H1 (cell line): Measurements from ENCODE around the gene MRGPRX2. TPM values are rescaled to one million over a fixed set of nuclear protein-coding genes. Genes with fewer than 3 reads are reported as not detected.

Experiments
- CTCF ChIA-PET: fragments of 300-600 bp; sonication (Branson Sonifier 250); formaldehyde crosslinking; loops from one replicate; lab custom pipeline; 2021; ENCODE audit not compliant: partially characterized antibody; lab: Charles Lee
- POLR2A ChIA-PET: fragments of 300-600 bp; sonication (Branson Sonifier 250); formaldehyde crosslinking; loops from one replicate; lab custom pipeline; 2021; ENCODE audit warnings: inconsistent platforms; ENCODE audit not compliant: partially characterized antibody; lab: Charles Lee
- DNase-seq, 2 experiments: peaks; one replicate each; pipeline versions ENCODE4 v3.0.0 to v3.0.0-alpha.2; 2010 to 2022; ENCODE audit warnings: low spot score in 2 of 2, low read depth in 1 of 2, mixed read lengths in 1 of 2
- FAIRE-seq: peaks from 2 replicates; lab custom pipeline; 2011; peaks lifted over from hg19 to GRCh38; lab: Jason Lieb, UNC
- H2AFZ ChIP-seq: 2 replicates; pipeline ENCODE4 v1.8.1; 2012; ENCODE audit warnings: low read length, inconsistent platforms
- H2AK5ac ChIP-seq: 2 replicates; pipeline ENCODE4 v1.6.1; 2013; ENCODE audit warnings: low read depth, low read length
- H2BK120ac ChIP-seq: replicated peaks from 2 replicates; pipeline ENCODE3; 2013; ENCODE audit warnings: low read depth, low read length, inconsistent platforms
- H2BK12ac ChIP-seq: 2 replicates; pipeline ENCODE4 v1.6.1; 2013; ENCODE audit warnings: low read depth, low read length
- H2BK15ac ChIP-seq: 2 replicates; pipeline ENCODE4 v1.6.1; 2013; ENCODE audit warnings: low read length
- H2BK20ac ChIP-seq: 2 replicates; pipeline ENCODE4 v1.6.1; 2013; ENCODE audit warnings: low read length
- H2BK5ac ChIP-seq: 2 replicates; pipeline ENCODE4 v1.6.1; 2013; ENCODE audit warnings: low read depth, low read length
- H3K14ac ChIP-seq: 2 replicates; pipeline ENCODE4 v1.6.1; 2013; ENCODE audit warnings: inconsistent platforms; ENCODE audit not compliant: insufficient read length
- H3K18ac ChIP-seq: 2 replicates; pipeline ENCODE4 v1.6.1; 2013; ENCODE audit warnings: low read length; ENCODE audit errors: extremely low read depth
- H3K23ac ChIP-seq: 2 replicates; pipeline ENCODE4 v1.6.1; 2013; ENCODE audit warnings: inconsistent platforms; ENCODE audit not compliant: insufficient read length
- H3K23me2 ChIP-seq: 2 replicates; pipeline ENCODE4 v1.6.1; 2013; ENCODE audit warnings: low read depth, low read length
- H3K27ac ChIP-seq: 2 replicates; pipeline ENCODE4 v1.6.1; 2011; ENCODE audit warnings: low read depth, low read length, inconsistent platforms
- H3K27me3 ChIP-seq, 4 experiments: replicated peaks in 1 of 4; 1 replicate in 1 of 4; 2 replicates in 3 of 4; pipeline versions ENCODE4 v1.6.1 to v1.8.1; 2011 to 2013; ENCODE audit warnings: low read length in 3 of 4, mild to moderate bottlenecking in 3 of 4, inconsistent platforms in 2 of 4, mixed read lengths in 2 of 4, moderate library complexity in 1 of 4; ENCODE audit not compliant: control insufficient read depth in 3 of 4, insufficient read depth in 3 of 4; ENCODE audit errors: extremely low read depth in 1 of 4
- H3K36me3 ChIP-seq, 4 experiments: 2 replicates each; pipeline versions ENCODE4 v1.6.1 to v1.8.1; 2011 to 2013; ENCODE audit warnings: mild to moderate bottlenecking in 4 of 4, low read length in 3 of 4, moderate library complexity in 2 of 4, control low read depth in 1 of 4, inconsistent platforms in 1 of 4; ENCODE audit not compliant: insufficient read depth in 4 of 4, control insufficient read depth in 2 of 4
- H3K4ac ChIP-seq: replicated peaks from 2 replicates; pipeline ENCODE3; 2013; ENCODE audit warnings: low read length, low read depth, mixed read lengths, inconsistent platforms; ENCODE audit not compliant: insufficient read length
- H3K4me1 ChIP-seq, 4 experiments: replicated peaks in 1 of 4; 1 replicate in 1 of 4; 2 replicates in 3 of 4; pipeline versions ENCODE4 v1.6.1 to v1.8.1; 2011 to 2013; ENCODE audit warnings: low read length in 3 of 4, inconsistent platforms in 2 of 4, mixed read lengths in 1 of 4; ENCODE audit not compliant: insufficient read depth in 4 of 4, control insufficient read depth in 3 of 4
- H3K4me2 ChIP-seq, 2 experiments: 2 replicates each; pipeline versions ENCODE4 v1.6.1 to v1.8.1; 2011 to 2013; ENCODE audit warnings: low read depth in 2 of 2, low read length in 2 of 2, control low read depth in 1 of 2, inconsistent platforms in 1 of 2, mild to moderate bottlenecking in 1 of 2; ENCODE audit not compliant: insufficient read depth in 1 of 2
- H3K4me3 ChIP-seq, 4 experiments: fragments of 200-600, 300-600 bp in 1 of 4; sonication (generic), shearing (Covaris generic), sonication (Bioruptor Twin) in 1 of 4; 2 replicates each; pipeline versions ENCODE4 v1.5.1 to v1.8.1; 2011 to 2016; ENCODE audit warnings: low read length in 4 of 4, low read depth in 3 of 4, control low read depth in 2 of 4, inconsistent platforms in 2 of 4, mild to moderate bottlenecking in 2 of 4, mixed read lengths in 1 of 4, moderate library complexity in 1 of 4; ENCODE audit not compliant: insufficient read depth in 2 of 4; ENCODE audit errors: extremely low read depth in 1 of 4
- H3K56ac ChIP-seq: replicated peaks from 2 replicates; pipeline ENCODE3; 2013; ENCODE audit warnings: low read depth, mild to moderate bottlenecking, mixed read lengths, low read length, inconsistent platforms; ENCODE audit not compliant: insufficient read length
- H3K79me1 ChIP-seq: 2 replicates; pipeline ENCODE4 v1.6.1; 2013; ENCODE audit warnings: low read depth, low read length, control low read depth
- H3K79me2 ChIP-seq, 2 experiments: 2 replicates each; pipeline versions ENCODE4 v1.6.1 to v1.8.1; 2012 to 2013; ENCODE audit warnings: low read length in 2 of 2, mild to moderate bottlenecking in 2 of 2, inconsistent platforms in 1 of 2; ENCODE audit not compliant: insufficient read depth in 2 of 2, control insufficient read depth in 1 of 2
- H3K9ac ChIP-seq, 4 experiments: replicated peaks in 1 of 4; 1 replicate in 1 of 4; 2 replicates in 3 of 4; pipeline versions ENCODE4 v1.6.1 to v1.8.1; 2011 to 2013; ENCODE audit warnings: low read depth in 3 of 4, low read length in 3 of 4, control low read depth in 2 of 4, mild to moderate bottlenecking in 2 of 4, moderate library complexity in 2 of 4, inconsistent platforms in 1 of 4; ENCODE audit errors: extremely low read depth in 1 of 4
- H3K9me3 ChIP-seq, 2 experiments: 2 replicates each; pipeline versions ENCODE4 v1.6.1 to v1.8.1; 2012 to 2013; ENCODE audit warnings: mild to moderate bottlenecking in 2 of 2, moderate library complexity in 2 of 2, control low read depth in 1 of 2, inconsistent platforms in 1 of 2, low read depth in 1 of 2, low read length in 1 of 2, mixed read lengths in 1 of 2; ENCODE audit not compliant: insufficient read depth in 2 of 2
- H4K20me1 ChIP-seq, 2 experiments: replicated peaks in 1 of 2; 2 replicates each; pipeline versions ENCODE3 to v1.8.1; 2011 to 2013; ENCODE audit warnings: inconsistent platforms in 2 of 2, low read length in 2 of 2, mild to moderate bottlenecking in 1 of 2; ENCODE audit not compliant: insufficient read depth in 2 of 2, control insufficient read depth in 1 of 2
- H4K5ac ChIP-seq: 2 replicates; pipeline ENCODE4 v1.6.1; 2013; ENCODE audit warnings: low read length, low read depth, mixed read lengths, inconsistent platforms; ENCODE audit not compliant: insufficient read length
- H4K8ac ChIP-seq: 2 replicates; pipeline ENCODE4 v1.8.0; 2013; ENCODE audit warnings: mild to moderate bottlenecking, moderate library complexity, low read length, inconsistent platforms; ENCODE audit not compliant: insufficient read depth; ENCODE audit errors: extremely low read depth
- H4K91ac ChIP-seq: replicated peaks from 2 replicates; pipeline ENCODE3; 2013; ENCODE audit warnings: low read length, mixed read lengths, inconsistent platforms; ENCODE audit not compliant: insufficient read length
- KDM1A ChIP-seq: fragments of 200-600, 300-600 bp; sonication (generic); IDR thresholded peaks from 2 replicates; pipeline ENCODE4 v1.7.1; 2016; ENCODE audit warnings: mild to moderate bottlenecking, low read length, borderline replicate concordance
- NRF1 ChIP-seq: IDR thresholded peaks from 2 replicates; pipeline ENCODE4 v1.6.1; 2011; ENCODE audit warnings: mild to moderate bottlenecking, low read depth, low read length, improper control_type of control experiment
- POU5F1 ChIP-seq: IDR thresholded peaks from 2 replicates; pipeline ENCODE4 v1.6.1; 2011; ENCODE audit warnings: low read depth, mild to moderate bottlenecking, low read length, moderate library complexity
- RAD21 ChIP-seq, 2 experiments: IDR thresholded peaks in 1 of 2; conservative IDR thresholded peaks in 1 of 2; 2 replicates each; pipeline ENCODE4 v1.6.1; 2011; ENCODE audit warnings: low read depth in 2 of 2, low read length in 2 of 2, improper control_type of control experiment in 1 of 2, inconsistent platforms in 1 of 2, mild to moderate bottlenecking in 1 of 2, moderate library complexity in 1 of 2
- SIN3A ChIP-seq, 2 experiments: IDR thresholded peaks in 1 of 2; conservative IDR thresholded peaks in 1 of 2; 2 replicates each; pipeline ENCODE4 v1.6.1; 2011 to 2012; ENCODE audit warnings: low read length in 2 of 2, improper control_type of control experiment in 1 of 2, low read depth in 1 of 2, mild to moderate bottlenecking in 1 of 2
- SIX5 ChIP-seq: IDR thresholded peaks from 2 replicates; pipeline ENCODE4 v1.6.1; 2011; ENCODE audit warnings: mild to moderate bottlenecking, low read depth, low read length
- SRF ChIP-seq: IDR thresholded peaks from 2 replicates; pipeline ENCODE4 v1.6.1; 2011; ENCODE audit warnings: mild to moderate bottlenecking, low read depth, low read length, moderate library complexity
- TCF12 ChIP-seq: IDR thresholded peaks from 2 replicates; pipeline ENCODE4 v1.6.1; 2011; ENCODE audit warnings: low read depth, mild to moderate bottlenecking, low read length
- YY1 ChIP-seq: IDR thresholded peaks from 2 replicates; pipeline ENCODE4 v1.6.1; 2011; ENCODE audit warnings: low read depth, mild to moderate bottlenecking, low read length
- WGBS, 2 experiments: shearing (Covaris generic) in 1 of 2; methylation state at CpG; one replicate each; pipeline versions ENCODE4 v1.1.6 to v1.1.7; 2013 to 2015; ENCODE audit warnings: low lambda C conversion rate in 2 of 2, mixed read lengths in 2 of 2, inconsistent platforms in 1 of 2, low coverage in 1 of 2, missing lambda C conversion rate in 1 of 2; ENCODE audit not compliant: insufficient replicate concordance in 2 of 2, insufficient coverage in 1 of 2, insufficient read length in 1 of 2; ENCODE audit errors: extremely low coverage in 1 of 2, missing lambda C conversion rate in 1 of 2; 5-methylcytosine and 5-hydroxymethylcytosine counted together
- polyA plus RNA-seq, 7 experiments: library from polyadenylated mRNA; depleted of rRNA in 3 of 7; stranded (reverse) in 5 of 7; unstranded in 2 of 7; fragments of >200 nt in 5 of 7; fragments of 200-250 nt in 2 of 7; gene quantifications; 1 replicate in 5 of 7; 2 replicates in 1 of 7; 4 replicates in 1 of 7; pipeline versions ENCODE4 v1.2.1 to v1.2.3, GENCODE V29; 2011 to 2013; ENCODE audit warnings: missing spikeins in 2 of 7, mixed read lengths in 2 of 7
- total RNA-seq: library from RNA; stranded (reverse); fragmentation: NEBNext Ultra II Directional; extraction: Animal tissue kit (Norgen Biotek cat#: 25700); gene quantifications from 2 replicates; pipeline ENCODE4 v1.2.1, GENCODE V29; 2021
- TF ChIP-seq, protein P1 (sequence below): IDR thresholded peaks from 2 replicates; pipeline ENCODE4 v1.6.1; 2012; ENCODE audit warnings: inconsistent platforms
- TF ChIP-seq, protein P2 (sequence below), 3 experiments: IDR thresholded peaks; 1 replicate in 2 of 3; 2 replicates in 1 of 3; pipeline versions ENCODE4 v1.5.1 to v1.6.1; 2011; ENCODE audit warnings: low read length in 3 of 3, mild to moderate bottlenecking in 3 of 3, inconsistent platforms in 2 of 3, low read depth in 1 of 3, moderate library complexity in 1 of 3; ENCODE audit not compliant: insufficient read depth in 1 of 3; ENCODE audit errors: control extremely low read depth in 1 of 3

The MRGPRX2 gene
- total and polyA plus RNA-seq, 2 of the 8 experiments (the other 6 are each of a cell fraction or from before 2014, with no cell fraction given), result not detected

DNA sequence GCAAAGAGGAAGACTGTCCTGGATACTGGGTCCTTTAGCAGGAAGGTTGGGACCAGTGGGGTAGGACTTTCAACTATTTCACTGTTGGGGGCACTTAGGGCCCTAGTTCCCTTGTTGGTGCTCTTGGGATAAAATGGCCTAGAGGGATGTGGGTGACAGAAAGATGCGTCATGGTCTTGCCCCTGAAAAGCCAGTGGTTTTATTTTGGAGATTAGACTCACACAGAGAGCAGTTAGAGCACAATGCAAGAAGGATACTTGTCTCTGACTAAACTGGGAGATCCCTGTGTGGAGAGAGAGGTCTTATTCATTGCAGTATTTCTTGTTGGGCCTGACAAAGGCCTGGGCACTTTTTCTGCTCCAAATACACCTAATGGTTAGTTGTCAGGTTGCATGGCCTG lies 22.6 kb upstream of the MRGPRX2 start:
- H2BK12ac ChIP-seq, result no peak overlapping the region
- no peaks in the 10 kb centered on the region for H4K20me1 ChIP-seq
- 83% methylated on average over 1 of the region's 1 CpG; no CpG with 5 or more reads in 1 of the 2 experiments for WGBS, 2 experiments
- H2AFZ ChIP-seq, result no peak overlapping the region
- no peak overlapping the region for H3K4me3 ChIP-seq
- H3K18ac ChIP-seq, result no peak overlapping the region
- no peaks in the 10 kb centered on the region; the same call in 1 of the 2 replicates for H3K23me2 ChIP-seq
- DNase-seq, result no peak
- H3K9ac ChIP-seq, result no peak overlapping the region
- H3K4me1 ChIP-seq, result no peaks in the 10 kb centered on the region
- no peak overlapping the region for H2BK5ac ChIP-seq
- no peak overlapping the region for H3K14ac ChIP-seq
- H3K4me2 ChIP-seq, result no peak overlapping the region
- no peak overlapping the region for H2BK120ac ChIP-seq
- no peak overlapping the region for H3K23ac ChIP-seq
- H3K27me3 ChIP-seq, result no peaks in the 10 kb centered on the region
- H3K9me3 ChIP-seq, result no peaks in the 10 kb centered on the region
- POLR2A ChIA-PET, result no interaction called here
- no peak overlapping the region for H4K5ac ChIP-seq
- no peaks in the 10 kb centered on the region for H3K79me2 ChIP-seq
- H3K27ac ChIP-seq, result no peak overlapping the region
- H2BK20ac ChIP-seq, result no peak overlapping the region
- no peak for FAIRE-seq
- no peak overlapping the region for H3K4ac ChIP-seq
- H3K56ac ChIP-seq, result no peak overlapping the region
- no peaks in the 10 kb centered on the region for H3K36me3 ChIP-seq
- H3K79me1 ChIP-seq, result no peaks in the 10 kb centered on the region
- H2AK5ac ChIP-seq, result no peak overlapping the region
- CTCF ChIA-PET, result interaction anchor here (0.6 to 1.6 kb wide), 3 partner anchors 9 to 218 kb away, joined by 3 to 10 read pairs (median 4); no protein-coding TSS in a partner anchor
- no peak overlapping the region for H2BK15ac ChIP-seq
- no peak overlapping the region for H4K8ac ChIP-seq
- H4K91ac ChIP-seq, result no peak overlapping the region
- no peak for TF ChIP-seq NRF1
- no peak for TF ChIP-seq RAD21 (IDR thresholded peaks at IDR 0.05 in 1 of 2, conservative IDR thresholded peaks at IDR 0.05 in 1 of 2; ENCODE audit: low read depth in 2 of 2, low read length in 2 of 2)
- TF ChIP-seq SIX5, result no peak
- TF ChIP-seq SIN3A (conservative IDR thresholded peaks at IDR 0.05 in 1 of 2, IDR thresholded peaks at IDR 0.05 in 1 of 2; ENCODE audit: low read depth in 1 of 2, low read length in 2 of 2), result no peak
- TF ChIP-seq, protein P1, sequence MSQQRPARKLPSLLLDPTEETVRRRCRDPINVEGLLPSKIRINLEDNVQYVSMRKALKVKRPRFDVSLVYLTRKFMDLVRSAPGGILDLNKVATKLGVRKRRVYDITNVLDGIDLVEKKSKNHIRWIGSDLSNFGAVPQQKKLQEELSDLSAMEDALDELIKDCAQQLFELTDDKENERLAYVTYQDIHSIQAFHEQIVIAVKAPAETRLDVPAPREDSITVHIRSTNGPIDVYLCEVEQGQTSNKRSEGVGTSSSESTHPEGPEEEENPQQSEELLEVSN, result no peak
- no peak for TF ChIP-seq KDM1A
- no peak for TF ChIP-seq TCF12
- TF ChIP-seq SRF, result no peak
- no peak for TF ChIP-seq YY1
- TF ChIP-seq, protein P2, sequence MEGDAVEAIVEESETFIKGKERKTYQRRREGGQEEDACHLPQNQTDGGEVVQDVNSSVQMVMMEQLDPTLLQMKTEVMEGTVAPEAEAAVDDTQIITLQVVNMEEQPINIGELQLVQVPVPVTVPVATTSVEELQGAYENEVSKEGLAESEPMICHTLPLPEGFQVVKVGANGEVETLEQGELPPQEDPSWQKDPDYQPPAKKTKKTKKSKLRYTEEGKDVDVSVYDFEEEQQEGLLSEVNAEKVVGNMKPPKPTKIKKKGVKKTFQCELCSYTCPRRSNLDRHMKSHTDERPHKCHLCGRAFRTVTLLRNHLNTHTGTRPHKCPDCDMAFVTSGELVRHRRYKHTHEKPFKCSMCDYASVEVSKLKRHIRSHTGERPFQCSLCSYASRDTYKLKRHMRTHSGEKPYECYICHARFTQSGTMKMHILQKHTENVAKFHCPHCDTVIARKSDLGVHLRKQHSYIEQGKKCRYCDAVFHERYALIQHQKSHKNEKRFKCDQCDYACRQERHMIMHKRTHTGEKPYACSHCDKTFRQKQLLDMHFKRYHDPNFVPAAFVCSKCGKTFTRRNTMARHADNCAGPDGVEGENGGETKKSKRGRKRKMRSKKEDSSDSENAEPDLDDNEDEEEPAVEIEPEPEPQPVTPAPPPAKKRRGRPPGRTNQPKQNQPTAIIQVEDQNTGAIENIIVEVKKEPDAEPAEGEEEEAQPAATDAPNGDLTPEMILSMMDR (IDR thresholded peaks at IDR 0.05; ENCODE audit: control extremely low read depth in 1 of 3, insufficient read depth in 1 of 3, low read depth in 1 of 3, low read length in 3 of 3), result no peak
- TF ChIP-seq POU5F1, result no peak
